Spleen (tissue), 7 donors: ENCODE results near the gene ELSPBP1.

Experiments
- POLR2AphosphoS5 ChIP-seq, 3 donors: sonication (generic); formaldehyde crosslinking; IDR thresholded peaks; one replicate each; pipeline ENCODE4 v1.5.1; 2017; ENCODE audit warnings: antibody characterized with exemption in 3 of 3
- TF ChIP-seq, protein P1 (sequence below), 11 experiments: fragments of 200-600 bp in 7 of 11; fragments of 450-650 bp in 4 of 11; sonication (generic) in 4 of 11; IDR thresholded peaks in 8 of 11; conservative IDR thresholded peaks in 3 of 11; 1 replicate in 7 of 11; 2 replicates in 4 of 11; pipeline versions ENCODE4 v1.4.0 to v1.8.0; 2016 to 2021; ENCODE audit warnings: antibody characterized with exemption in 11 of 11, inconsistent platforms in 4 of 11, mild to moderate bottlenecking in 1 of 11
- donor health status: DM: no; HTN: no; CAD: no; lungs with moderate emphysema.
- donor health status: DM: no; HTN: no; CAD: no.
- donor health status: DM: no; HTN: no; CAD: no.

DNA sequence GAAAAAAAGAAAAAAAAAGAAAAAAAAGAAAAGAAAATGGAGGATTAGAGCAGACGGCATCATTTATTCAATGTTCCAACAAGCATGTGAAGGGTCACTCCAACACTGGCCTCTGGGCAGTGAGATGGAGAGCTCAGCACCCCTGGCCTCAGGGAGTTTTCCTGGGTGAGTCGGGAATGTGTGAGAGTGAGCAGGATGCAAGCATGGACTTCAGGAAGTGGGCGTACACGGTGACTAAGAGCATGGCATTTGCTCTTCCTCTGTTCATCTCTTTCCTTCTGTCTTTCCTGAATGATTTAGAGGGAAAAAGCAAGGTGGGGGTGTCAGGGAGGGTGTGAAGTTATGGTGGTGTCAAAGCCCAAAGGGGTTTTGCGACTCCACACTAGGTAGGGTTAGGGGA is 50.1 kb downstream of the ELSPBP1 start:
- TF ChIP-seq, protein P1, sequence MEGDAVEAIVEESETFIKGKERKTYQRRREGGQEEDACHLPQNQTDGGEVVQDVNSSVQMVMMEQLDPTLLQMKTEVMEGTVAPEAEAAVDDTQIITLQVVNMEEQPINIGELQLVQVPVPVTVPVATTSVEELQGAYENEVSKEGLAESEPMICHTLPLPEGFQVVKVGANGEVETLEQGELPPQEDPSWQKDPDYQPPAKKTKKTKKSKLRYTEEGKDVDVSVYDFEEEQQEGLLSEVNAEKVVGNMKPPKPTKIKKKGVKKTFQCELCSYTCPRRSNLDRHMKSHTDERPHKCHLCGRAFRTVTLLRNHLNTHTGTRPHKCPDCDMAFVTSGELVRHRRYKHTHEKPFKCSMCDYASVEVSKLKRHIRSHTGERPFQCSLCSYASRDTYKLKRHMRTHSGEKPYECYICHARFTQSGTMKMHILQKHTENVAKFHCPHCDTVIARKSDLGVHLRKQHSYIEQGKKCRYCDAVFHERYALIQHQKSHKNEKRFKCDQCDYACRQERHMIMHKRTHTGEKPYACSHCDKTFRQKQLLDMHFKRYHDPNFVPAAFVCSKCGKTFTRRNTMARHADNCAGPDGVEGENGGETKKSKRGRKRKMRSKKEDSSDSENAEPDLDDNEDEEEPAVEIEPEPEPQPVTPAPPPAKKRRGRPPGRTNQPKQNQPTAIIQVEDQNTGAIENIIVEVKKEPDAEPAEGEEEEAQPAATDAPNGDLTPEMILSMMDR (IDR thresholded peaks at IDR 0.05 in 8 of 11, conservative IDR thresholded peaks at IDR 0.05 in 3 of 11), result no peak
- TF ChIP-seq POLR2AphosphoS5 (IDR thresholded peaks at IDR 0.05), result no peak
